GM23338 (cell line): ENCODE measurements around the gene OBSCN.
A peak's percentile ranks its signal among the peaks of the same experiment; 100 is the strongest.

Experiments
- CREB1 ChIP-seq: fragments of 250-450 bp; sonication (Bioruptor Pico); IDR thresholded peaks from 2 replicates; pipeline ENCODE4 v1.5.0; 2020; ENCODE audit warnings: low read depth, mild to moderate bottlenecking, moderate library complexity
- CTCF ChIP-seq, 2 experiments: fragments of 200-600 bp in 1 of 2; sonication (generic) in 1 of 2; conservative IDR thresholded peaks; 2 replicates each; pipeline versions ENCODE4 v1.5.1 to v1.6.1; 2016 to 2017; ENCODE audit warnings: antibody characterized with exemption in 2 of 2, low read depth in 2 of 2, mild to moderate bottlenecking in 2 of 2, moderate library complexity in 1 of 2
- EZH2 ChIP-seq: fragments of 200-600 bp; sonication (generic); IDR thresholded peaks from one replicate; pipeline ENCODE4 v1.8.0; 2017; ENCODE audit warnings: antibody characterized with exemption, mild to moderate bottlenecking, low read depth; ENCODE audit not compliant: unreplicated experiment
- EZH2phosphoT487 ChIP-seq: fragments of 200-600 bp; sonication (generic); IDR thresholded peaks from one replicate; pipeline ENCODE4 v1.8.1; 2018; ENCODE audit warnings: antibody characterized with exemption; ENCODE audit not compliant: unreplicated experiment
- JUNB ChIP-seq: IDR thresholded peaks from one replicate; pipeline ENCODE4 v1.6.1; 2016; ENCODE audit warnings: antibody characterized with exemption; ENCODE audit not compliant: unreplicated experiment
- NANOG ChIP-seq: IDR thresholded peaks from 2 replicates; pipeline ENCODE4 v1.6.1; 2016; ENCODE audit warnings: antibody characterized with exemption, borderline replicate concordance
- POLR2AphosphoS5 ChIP-seq: IDR thresholded peaks from 2 replicates; pipeline ENCODE4 v1.6.1; 2016; ENCODE audit warnings: antibody characterized with exemption, low read depth
- REST ChIP-seq: IDR thresholded peaks from one replicate; pipeline ENCODE4 v1.6.1; 2018; ENCODE audit warnings: antibody characterized with exemption; ENCODE audit not compliant: unreplicated experiment
- STAT1 ChIP-seq: IDR thresholded peaks from one replicate; pipeline ENCODE4 v1.6.1; 2016; ENCODE audit warnings: antibody characterized with exemption; ENCODE audit not compliant: unreplicated experiment
- ZNF114 ChIP-seq: fragments of 250-450 bp; sonication (Bioruptor Pico); IDR thresholded peaks from 2 replicates; pipeline ENCODE4 v1.5.0; 2020; ENCODE audit warnings: mild to moderate bottlenecking, moderate library complexity
- ZNF331 ChIP-seq: fragments of 250-450 bp; sonication (Bioruptor Pico); IDR thresholded peaks from 2 replicates; pipeline ENCODE4 v1.5.0; 2020; ENCODE audit warnings: low read depth, mild to moderate bottlenecking, moderate library complexity
- ZNF462 ChIP-seq: fragments of 250-450 bp; sonication (Bioruptor Pico); IDR thresholded peaks from 2 replicates; pipeline ENCODE4 v1.5.0; 2020; ENCODE audit warnings: mild to moderate bottlenecking, moderate library complexity

- 0 out of 4 replicates have a peak, but pooled peaks of 1 of the 2 experiments have one; percentile 3 for TF ChIP-seq CTCF (conservative IDR thresholded peaks at IDR 0.05; ENCODE audit: low read depth in 2 of 2)
- TF ChIP-seq EZH2 = no peak
- TF ChIP-seq EZH2phosphoT487 = no peak
- TF ChIP-seq ZNF331 = no peak
- TF ChIP-seq CREB1 (CRISPR knock-in tag) = no peak
- no peak for TF ChIP-seq POLR2AphosphoS5
- TF ChIP-seq JUNB = no peak
- no peak for TF ChIP-seq REST
- TF ChIP-seq ZNF114 (CRISPR knock-in tag) = no peak
- TF ChIP-seq NANOG = no peak
- no peak for TF ChIP-seq ZNF462 (CRISPR knock-in tag)
- TF ChIP-seq STAT1 = no peak
Measured at GRCh38 chr1:228336308-228337030, 128.6 kb downstream of the OBSCN start.
